Nephron progenitor cell (in vitro differentiated cells): ENCODE results near the gene ADAP2.

Experiments
- DNase-seq: peaks from one replicate; pipeline ENCODE4 v3.0.0; 2021
- H3K27ac Mint-ChIP-seq: 2 replicates; pipeline ENCODE4 v1.8.0; 2021; ENCODE audit warnings: mild to moderate bottlenecking, moderate library complexity, mixed read lengths
- H3K27me3 Mint-ChIP-seq: 2 replicates; pipeline ENCODE4 v1.8.0; 2021; ENCODE audit warnings: mild to moderate bottlenecking, low read depth, mixed read lengths; ENCODE audit not compliant: poor library complexity
- H3K36me3 Mint-ChIP-seq: 2 replicates; pipeline ENCODE4 v1.8.0; 2021; ENCODE audit warnings: low read depth, mixed read lengths
- H3K4me1 Mint-ChIP-seq: 2 replicates; pipeline ENCODE4 v1.8.0; 2021; ENCODE audit warnings: mixed read lengths
- H3K4me3 Mint-ChIP-seq: 2 replicates; pipeline ENCODE4 v1.8.0; 2021; ENCODE audit warnings: mild to moderate bottlenecking, moderate library complexity, mixed read lengths
- H3K9me3 Mint-ChIP-seq: 2 replicates; pipeline ENCODE4 v1.8.0; 2021; ENCODE audit warnings: mild to moderate bottlenecking, moderate library complexity, mixed read lengths
- CTCF ChIP-seq: fragments of 200-600 bp; sonication (generic); IDR thresholded peaks from 2 replicates; pipeline ENCODE4 v1.5.0; 2021; ENCODE audit warnings: antibody characterized with exemption

ADAP2 gene

GRCh38 chr17:30939051-30939689 lies 17.4 kb downstream of the ADAP2 start:
- Mint-ChIP-seq H3K4me3 (no peak overlapping the region), H3K27ac (no peak overlapping the region), H3K4me1 (no peaks in the 10 kb centered on the region), H3K9me3 (peaks cover 6% of the 10 kb centered on the region), H3K36me3 (no peaks in the 10 kb centered on the region), H3K27me3 (peaks cover 22% of the 10 kb centered on the region)
- TF ChIP-seq CTCF: no peak
- no peak for DNase-seq

DNA sequence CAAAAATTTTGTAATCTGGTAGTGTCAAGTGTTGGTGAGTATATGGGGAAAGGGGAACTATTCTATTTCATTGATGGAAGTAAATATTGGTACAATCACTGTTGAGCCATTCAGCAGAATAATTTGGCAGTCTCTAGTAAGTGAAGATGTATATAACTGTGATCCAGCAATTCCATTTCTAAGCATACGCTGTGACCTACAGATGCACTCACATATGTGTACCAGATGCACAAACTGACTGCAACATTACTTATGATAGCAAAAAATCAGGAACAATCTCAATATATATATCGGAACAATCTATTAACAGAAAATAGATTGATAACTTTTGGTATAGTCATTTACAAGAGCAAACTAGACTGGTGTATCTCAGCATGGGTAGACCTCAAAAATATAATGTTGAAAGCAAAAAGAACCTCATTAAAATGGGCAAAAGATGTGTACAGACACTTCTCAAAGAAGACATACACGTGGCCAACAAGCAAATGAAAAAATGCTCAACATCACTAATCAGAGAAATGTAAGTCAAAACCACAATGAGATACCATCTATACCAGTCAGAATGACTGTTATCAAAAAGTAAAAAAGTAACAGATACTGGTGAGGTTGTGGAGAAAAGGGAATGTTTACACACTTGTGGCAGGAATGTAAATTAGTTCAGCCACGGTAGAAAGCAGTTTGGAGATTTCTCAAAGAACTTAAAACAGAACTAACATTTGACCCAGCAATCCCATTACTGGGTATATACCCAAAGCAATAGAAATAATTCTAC lies 20.7 kb downstream of the ADAP2 start:
- H3K4me3 Mint-ChIP-seq: no peak overlapping the region
- peaks cover 6% of the 10 kb centered on the region for H3K9me3 Mint-ChIP-seq
- DNase-seq: no peak
- H3K4me1 Mint-ChIP-seq: no peaks in the 10 kb centered on the region
- no peak overlapping the region for H3K27ac Mint-ChIP-seq
- H3K36me3 Mint-ChIP-seq: no peaks in the 10 kb centered on the region
- no peak for TF ChIP-seq CTCF
- peaks cover 13% of the 10 kb centered on the region for H3K27me3 Mint-ChIP-seq

DNA sequence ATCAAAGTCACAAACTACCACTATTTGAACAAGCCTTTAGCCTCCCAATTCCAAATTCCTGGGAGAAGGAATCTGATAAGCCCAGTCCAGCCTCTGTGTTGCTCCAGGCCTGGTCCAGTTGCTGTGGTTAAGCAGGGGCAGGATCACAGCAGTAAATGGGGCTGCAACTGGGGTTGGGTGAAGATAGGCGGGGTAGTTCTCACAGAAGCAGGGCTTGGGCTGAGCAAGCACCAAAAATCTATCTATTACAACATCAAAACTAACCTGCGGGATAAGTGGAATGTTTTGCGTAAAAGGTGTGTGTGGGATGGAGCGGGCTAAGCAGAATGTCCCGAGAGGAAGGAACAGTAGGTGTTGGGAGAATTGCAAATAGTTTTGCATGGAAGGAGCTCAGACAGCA lies 26.1 kb downstream of the ADAP2 start:
- Mint-ChIP-seq H3K27ac (no peak overlapping the region), H3K9me3 (no peaks in the 10 kb centered on the region), H3K4me3 (no peak overlapping the region), H3K36me3 (no peaks in the 10 kb centered on the region), H3K27me3 (peaks cover 13% of the 10 kb centered on the region), H3K4me1 (no peaks in the 10 kb centered on the region)
- no peak for DNase-seq
- TF ChIP-seq CTCF: no peak

GRCh38 chr17:30950189-30950588 lies 28.4 kb downstream of the ADAP2 start:
- Mint-ChIP-seq H3K9me3 (no peaks in the 10 kb centered on the region), H3K27ac (no peak overlapping the region), H3K36me3 (no peaks in the 10 kb centered on the region), H3K27me3 (peaks cover 13% of the 10 kb centered on the region), H3K4me1 (no peaks in the 10 kb centered on the region), H3K4me3 (no peak overlapping the region)
- no peak for TF ChIP-seq CTCF
- no peak for DNase-seq

GRCh38 chr17:30950669-30951399 lies 29.1 kb downstream of the ADAP2 start:
- Mint-ChIP-seq H3K36me3 (no peaks in the 10 kb centered on the region), H3K27ac (no peak overlapping the region), H3K9me3 (no peaks in the 10 kb centered on the region), H3K27me3 (peaks cover 17% of the 10 kb centered on the region), H3K4me3 (no peak overlapping the region), H3K4me1 (no peaks in the 10 kb centered on the region)
- no peak for DNase-seq
- TF ChIP-seq CTCF: no peak
